Naive B cell (primary cell): Measurements from ENCODE around the gene GPR35. TPM values are rescaled to one million over a fixed set of nuclear protein-coding genes. Genes with fewer than 3 reads are reported as not detected.

ENCODE experiments used
- polyA plus RNA-seq, 6 donors: library from polyadenylated mRNA; unstranded; fragments of 300-500 nt; fragmentation: Illumina TruSeq; gene quantifications; one replicate each; pipeline ENCODE4 v1.2.3, GENCODE V29; 2021; ENCODE audit warnings: low read depth in 6 of 6

Gene GPR35
- polyA plus RNA-seq, 6 donors from 2014 or later: 0.54 to 2.9 (median 0.82) TPM; not detected in 1

Other genes with a start within 250 kb of the GPR35 start
- gene GPC1, start 189.8 kb upstream of the GPR35 start, polyA plus RNA-seq: under 1 TPM in 5 of 6 donors, not detected in 1; 0.12 to 0.47 (median 0.36) TPM
- gene ANKMY1, start 67.5 kb upstream of the GPR35 start, polyA plus RNA-seq: 10 to 100 TPM in 2 of 6 donors, 1 to 10 TPM in 4; 5.8 to 21.1 (median 8.9) TPM
- 10 to 100 TPM; 20.5 to 39.0 (median 24.7) TPM for gene DUSP28, start 65.1 kb upstream of the GPR35 start, polyA plus RNA-seq
- gene RNPEPL1, start 57.0 kb upstream of the GPR35 start, polyA plus RNA-seq: 10 to 100 TPM; 15.6 to 44.3 (median 28.3) TPM
- gene CAPN10, start 38.7 kb upstream of the GPR35 start, polyA plus RNA-seq: 10 to 100 TPM in 1 of 6 donors, 1 to 10 TPM in 5; 1.4 to 19.0 (median 7.5) TPM
- not detected for gene AQP12B, start 57.4 kb downstream of the GPR35 start, polyA plus RNA-seq
- not detected for gene AQP12A, start 66.4 kb downstream of the GPR35 start, polyA plus RNA-seq
- not detected for gene KIF1A, start 194.7 kb downstream of the GPR35 start, polyA plus RNA-seq
- gene AGXT, start 243.3 kb downstream of the GPR35 start, polyA plus RNA-seq: not detected